Left cardiac atrium (tissue), 4 donors: ENCODE measurements around the gene SEPTIN5. TPM values are rescaled to one million over a fixed set of nuclear protein-coding genes. Genes with fewer than 3 reads are reported as not detected.

Experiments
- ATAC-seq, 2 donors: fragments of 200-7000 bp; cut with Tn5 transposase; one replicate each; pipeline ENCODE4 v1.9.1; 2020; ENCODE audit warnings: mild to moderate bottlenecking in 2 of 2, moderate library complexity in 2 of 2
- DNase-seq: peaks from one replicate; pipeline ENCODE4 v3.0.0-alpha.2; 2020
- intact Hi-C, 2 donors: fragments of 100-400 bp; cut with DNase I; formaldehyde crosslinking; loops; one replicate each; pipeline versions ENCODE4 v1.14.1 to v1.15.1; 2022 to 2023
- total RNA-seq, 2 donors: library from RNA; stranded (reverse); fragmentation: NEBNext Ultra II Directional; extraction: Animal tissue kit (Norgen Biotek cat#: 25700); gene quantifications; one replicate each; pipeline ENCODE4 v1.2.1, GENCODE V29; 2021
- donor health status: DM: no; HTN: yes; CAD: no.
- donor health status: DM: no; HTN: yes; CAD: no; lungs with severe emphysema.
- donor health status: DM: yes; HTN: yes; CAD: no.
- donor health status: Dilated cardiomyopathy.

The SEPTIN5 gene
- total RNA-seq, 2 donors from 2014 or later = 118 to 127 TPM

- intact Hi-C loops = no loop called here
- no peak for DNase-seq
- no peak for ATAC-seq
Measured at GRCh38 chr22:19754701-19755144, 40.4 kb downstream of the SEPTIN5 start.

- no peak for ATAC-seq
- DNase-seq = no peak
- intact Hi-C loops = no loop called here
Measured at GRCh38 chr22:19755145-19755710, 40.9 kb downstream of the SEPTIN5 start.

GRCh38 chr22:19755722-19756287, 41.5 kb downstream of the SEPTIN5 start:
- DNase-seq = no peak
- intact Hi-C loops = no loop called here
- ATAC-seq = no peak

GRCh38 chr22:19756288-19757128, 42.2 kb downstream of the SEPTIN5 start:
- ATAC-seq (peak; percentile 41 to 56), DNase-seq (no peak)
- intact Hi-C loops = no loop called here

- ATAC-seq (peak in 1 of 2 donors; percentile 22), DNase-seq (no peak)
- intact Hi-C loops = no loop called here
Measured at GRCh38 chr22:19757140-19757984, 43.1 kb downstream of the SEPTIN5 start.

- intact Hi-C loops = no loop called here
- ATAC-seq (no peak), DNase-seq (no peak)
Measured at GRCh38 chr22:19757985-19758895, 43.9 kb downstream of the SEPTIN5 start.

GRCh38 chr22:19758896-19759426, 44.7 kb downstream of the SEPTIN5 start:
- DNase-seq (no peak), ATAC-seq (no peak)
- intact Hi-C loops = no loop called here

- ATAC-seq (no peak), DNase-seq (no peak)
- intact Hi-C loops = no loop called here
Measured at GRCh38 chr22:19759427-19760057, 45.2 kb downstream of the SEPTIN5 start.

- no peak for DNase-seq
- intact Hi-C loops = no loop called here
- ATAC-seq = no peak
Measured at GRCh38 chr22:19760058-19760950, 46.0 kb downstream of the SEPTIN5 start, which contains the start of gene TBX1. Gene TBX1, plus strand, starts transcription at chr22:19760778. Its CDS starts 66 bp downstream, at chr22:19760844.

- intact Hi-C loops = no loop called here
- no peak for DNase-seq
- ATAC-seq = no peak
Measured at GRCh38 chr22:19760951-19761724, 46.8 kb downstream of the SEPTIN5 start.

GRCh38 chr22:19761725-19762567, 47.6 kb downstream of the SEPTIN5 start:
- DNase-seq (no peak), ATAC-seq (no peak)
- intact Hi-C loops = no loop called here

- no peak for DNase-seq
- ATAC-seq = no peak
- intact Hi-C loops = no loop called here
Measured at GRCh38 chr22:19762568-19763457, 48.5 kb downstream of the SEPTIN5 start.

GRCh38 chr22:19763458-19764298, 49.4 kb downstream of the SEPTIN5 start:
- DNase-seq (no peak), ATAC-seq (no peak)
- intact Hi-C loops = no loop called here
